ENCODE data around the gene PLCB2. TPM values are rescaled to one million over a fixed set of nuclear protein-coding genes. Genes with fewer than 3 reads are reported as not detected.
A peak's percentile ranks its signal among the peaks of the same experiment; 100 is the strongest.

The PLCB2 gene
- total RNA-seq, 2 experiments from 2014 or later = 173 to 174 TPM

GRCh38 chr15:40256638-40257235 lies 51.0 kb downstream of the PLCB2 start:
- H3K27me3 Mint-ChIP-seq = peaks cover 30% of the 10 kb centered on the region
- ATAC-seq (ENCODE audit: low read depth) = peak; percentile 31
- POLR2A ChIA-PET = no interaction called here
- H3K9me3 Mint-ChIP-seq = no peaks in the 10 kb centered on the region
- H3K4me1 Mint-ChIP-seq = peaks cover 9% of the 10 kb centered on the region
- H3K36me3 Mint-ChIP-seq = no peaks in the 10 kb centered on the region
- no peak overlapping the region for H3K4me3 Mint-ChIP-seq
- H3K27ac Mint-ChIP-seq = no peak overlapping the region
- no peak for DNase-seq

- ATAC-seq (ENCODE audit: low read depth) (no peak), DNase-seq (no peak)
- H3K4me3 Mint-ChIP-seq = no peak overlapping the region
Observed at GRCh38 chr15:40255033-40255432, 52.7 kb downstream of the PLCB2 start.

GRCh38 chr15:40254452-40254851 lies 53.3 kb downstream of the PLCB2 start:
- H3K9me3 Mint-ChIP-seq = no peaks in the 10 kb centered on the region
- ATAC-seq (ENCODE audit: low read depth) = no peak
- POLR2A ChIA-PET = no interaction called here

More at GRCh38 chr15:40255033-40255432, 52.7 kb downstream of the PLCB2 start:
- Mint-ChIP-seq H3K4me1 (peaks cover 9% of the 10 kb centered on the region), H3K9me3 (no peaks in the 10 kb centered on the region), H3K27ac (no peak overlapping the region), H3K27me3 (peaks cover 40% of the 10 kb centered on the region), H3K36me3 (no peaks in the 10 kb centered on the region)
- POLR2A ChIA-PET = interaction anchor here (0.5 kb wide), 1 partner anchor 438 kb away, joined by 3 read pairs; no protein-coding TSS in a partner anchor

GRCh38 chr15:40253167-40253790 lies 54.5 kb downstream of the PLCB2 start:
- no peaks in the 10 kb centered on the region for H3K36me3 Mint-ChIP-seq
- POLR2A ChIA-PET = no interaction called here
- ATAC-seq (ENCODE audit: low read depth) (peak; percentile 24), DNase-seq (no peak)
- H3K9me3 Mint-ChIP-seq = no peaks in the 10 kb centered on the region
- peak overlapping the region; percentile 84 for H3K4me3 Mint-ChIP-seq
- no peak overlapping the region for H3K27ac Mint-ChIP-seq
- peaks cover 9% of the 10 kb centered on the region for H3K4me1 Mint-ChIP-seq
- H3K27me3 Mint-ChIP-seq = peaks cover 39% of the 10 kb centered on the region

More at GRCh38 chr15:40254452-40254851, 53.3 kb downstream of the PLCB2 start:
- Mint-ChIP-seq H3K27ac (no peak overlapping the region), H3K27me3 (peaks cover 43% of the 10 kb centered on the region), H3K4me3 (no peak overlapping the region), H3K36me3 (no peaks in the 10 kb centered on the region), H3K4me1 (peaks cover 9% of the 10 kb centered on the region)
- DNase-seq = no peak

GRCh38 chr15:40252438-40253166 lies 55.1 kb downstream of the PLCB2 start:
- peak; percentile 58 for DNase-seq
- H3K27ac Mint-ChIP-seq = no peak overlapping the region
- POLR2A ChIA-PET = no interaction called here

GRCh38 chr15:40252141-40252437 lies 55.6 kb downstream of the PLCB2 start:
- Mint-ChIP-seq H3K9me3 (no peaks in the 10 kb centered on the region), H3K27ac (no peak overlapping the region), H3K4me1 (peaks cover 9% of the 10 kb centered on the region), H3K4me3 (peak overlapping the region; percentile 32), H3K36me3 (no peaks in the 10 kb centered on the region), H3K27me3 (peaks cover 39% of the 10 kb centered on the region)
- POLR2A ChIA-PET = no interaction called here
- ATAC-seq (ENCODE audit: low read depth) (no peak), DNase-seq (no peak)

More at GRCh38 chr15:40252438-40253166, 55.1 kb downstream of the PLCB2 start:
- Mint-ChIP-seq H3K36me3 (no peaks in the 10 kb centered on the region), H3K9me3 (no peaks in the 10 kb centered on the region), H3K4me3 (peak overlapping the region; percentile 84), H3K4me1 (peaks cover 9% of the 10 kb centered on the region), H3K27me3 (peaks cover 39% of the 10 kb centered on the region)
- peak; percentile 59 for ATAC-seq (ENCODE audit: low read depth)

GRCh38 chr15:40251486-40252140 lies 56.1 kb downstream of the PLCB2 start:
- peaks cover 39% of the 10 kb centered on the region for H3K27me3 Mint-ChIP-seq
- H3K36me3 Mint-ChIP-seq = no peaks in the 10 kb centered on the region
- no peak for ATAC-seq (ENCODE audit: low read depth)
- POLR2A ChIA-PET = no interaction called here
- H3K27ac Mint-ChIP-seq = no peak overlapping the region
- no peaks in the 10 kb centered on the region for H3K9me3 Mint-ChIP-seq
- DNase-seq = no peak
- peak overlapping the region; percentile 36 for H3K4me3 Mint-ChIP-seq
- H3K4me1 Mint-ChIP-seq = peaks cover 9% of the 10 kb centered on the region

- no peak overlapping the region for H3K27ac Mint-ChIP-seq
- H3K36me3 Mint-ChIP-seq = no peaks in the 10 kb centered on the region
- ATAC-seq (ENCODE audit: low read depth) (no peak), DNase-seq (no peak)
- no peak overlapping the region for H3K4me3 Mint-ChIP-seq
- peaks cover 39% of the 10 kb centered on the region for H3K27me3 Mint-ChIP-seq
- no peaks in the 10 kb centered on the region for H3K9me3 Mint-ChIP-seq
- POLR2A ChIA-PET = no interaction called here
- H3K4me1 Mint-ChIP-seq = peaks cover 9% of the 10 kb centered on the region
Observed at GRCh38 chr15:40250771-40251483, 56.8 kb downstream of the PLCB2 start.

- ATAC-seq (ENCODE audit: low read depth) (no peak), DNase-seq (no peak)
- Mint-ChIP-seq H3K36me3 (no peaks in the 10 kb centered on the region), H3K4me1 (peaks cover 9% of the 10 kb centered on the region), H3K4me3 (no peak overlapping the region), H3K27me3 (peaks cover 37% of the 10 kb centered on the region), H3K27ac (no peak overlapping the region), H3K9me3 (no peaks in the 10 kb centered on the region)
- POLR2A ChIA-PET = no interaction called here
Observed at GRCh38 chr15:40250304-40250656, 57.5 kb downstream of the PLCB2 start.

GRCh38 chr15:40249477-40250303 lies 58.0 kb downstream of the PLCB2 start:
- Mint-ChIP-seq H3K4me1 (peaks cover 9% of the 10 kb centered on the region), H3K27ac (no peak overlapping the region), H3K9me3 (no peaks in the 10 kb centered on the region), H3K4me3 (no peak overlapping the region), H3K27me3 (peaks cover 35% of the 10 kb centered on the region), H3K36me3 (no peaks in the 10 kb centered on the region)
- no peak for ATAC-seq (ENCODE audit: low read depth)
- DNase-seq = no peak
- POLR2A ChIA-PET = interaction anchor here (0.6 kb wide), 1 partner anchor 222 kb away, joined by 5 read pairs; no protein-coding TSS in a partner anchor

GRCh38 chr15:40248006-40248783 lies 59.5 kb downstream of the PLCB2 start:
- POLR2A ChIA-PET = no interaction called here
- ATAC-seq (ENCODE audit: low read depth) = no peak

GRCh38 chr15:40247406-40247971 lies 60.2 kb downstream of the PLCB2 start:
- POLR2A ChIA-PET = no interaction called here
- H3K4me1 Mint-ChIP-seq = peaks cover 5% of the 10 kb centered on the region
- no peak for ATAC-seq (ENCODE audit: low read depth)
- H3K9me3 Mint-ChIP-seq = no peaks in the 10 kb centered on the region
- H3K36me3 Mint-ChIP-seq = no peaks in the 10 kb centered on the region
- H3K27ac Mint-ChIP-seq = no peak overlapping the region
- DNase-seq = peak; percentile 15
- H3K27me3 Mint-ChIP-seq = peaks cover 19% of the 10 kb centered on the region
- no peak overlapping the region for H3K4me3 Mint-ChIP-seq

More at GRCh38 chr15:40248006-40248783, 59.5 kb downstream of the PLCB2 start:
- DNase-seq = peak; percentile 19
- no peaks in the 10 kb centered on the region for H3K36me3 Mint-ChIP-seq
- peaks cover 6% of the 10 kb centered on the region for H3K4me1 Mint-ChIP-seq
- H3K27ac Mint-ChIP-seq = no peak overlapping the region
- H3K27me3 Mint-ChIP-seq = peaks cover 23% of the 10 kb centered on the region
- H3K9me3 Mint-ChIP-seq = no peaks in the 10 kb centered on the region
- H3K4me3 Mint-ChIP-seq = no peak overlapping the region

Data from activated naive CD8-positive, alpha-beta T cell treated with anti-CD3 and anti-CD28 coated beads, Interleukin-2, amount 10 ng/mL, durations not matched to agents 7 days and 5 days (primary cell).